ENCODE results near the gene GALNT17. TPM values are rescaled to one million over a fixed set of nuclear protein-coding genes. Genes with fewer than 3 reads are reported as not detected.

The GALNT17 gene
- total RNA-seq, 1 experiment from 2014 or later: not detected

GRCh38 chr7:71320916-71321315 is 189.0 kb downstream of the GALNT17 start:
- no TSS peak for BruUV-seq (replicated peaks)
- Mint-ChIP-seq H3K4me3 (ENCODE audit: unreplicated experiment) (no peak overlapping the region), H3K36me3 (ENCODE audit: insufficient read depth, unreplicated experiment) (no peaks in the 10 kb centered on the region), H3K4me1 (ENCODE audit: insufficient read depth, unreplicated experiment) (no peaks in the 10 kb centered on the region), H3K27ac (ENCODE audit: low read depth, unreplicated experiment) (no peak overlapping the region), H3K9me3 (ENCODE audit: unreplicated experiment) (peaks cover 12% of the 10 kb centered on the region), H3K27me3 (ENCODE audit: insufficient read depth, unreplicated experiment) (no peaks in the 10 kb centered on the region)
- TF ChIP-seq, protein P1, sequence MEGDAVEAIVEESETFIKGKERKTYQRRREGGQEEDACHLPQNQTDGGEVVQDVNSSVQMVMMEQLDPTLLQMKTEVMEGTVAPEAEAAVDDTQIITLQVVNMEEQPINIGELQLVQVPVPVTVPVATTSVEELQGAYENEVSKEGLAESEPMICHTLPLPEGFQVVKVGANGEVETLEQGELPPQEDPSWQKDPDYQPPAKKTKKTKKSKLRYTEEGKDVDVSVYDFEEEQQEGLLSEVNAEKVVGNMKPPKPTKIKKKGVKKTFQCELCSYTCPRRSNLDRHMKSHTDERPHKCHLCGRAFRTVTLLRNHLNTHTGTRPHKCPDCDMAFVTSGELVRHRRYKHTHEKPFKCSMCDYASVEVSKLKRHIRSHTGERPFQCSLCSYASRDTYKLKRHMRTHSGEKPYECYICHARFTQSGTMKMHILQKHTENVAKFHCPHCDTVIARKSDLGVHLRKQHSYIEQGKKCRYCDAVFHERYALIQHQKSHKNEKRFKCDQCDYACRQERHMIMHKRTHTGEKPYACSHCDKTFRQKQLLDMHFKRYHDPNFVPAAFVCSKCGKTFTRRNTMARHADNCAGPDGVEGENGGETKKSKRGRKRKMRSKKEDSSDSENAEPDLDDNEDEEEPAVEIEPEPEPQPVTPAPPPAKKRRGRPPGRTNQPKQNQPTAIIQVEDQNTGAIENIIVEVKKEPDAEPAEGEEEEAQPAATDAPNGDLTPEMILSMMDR (IDR thresholded peaks at IDR 0.05; ENCODE audit: unreplicated experiment): no peak
- ChIA-PET POLR2A (no interaction called here), CTCF (no interaction called here)
- DNase-seq (ENCODE audit: unreplicated experiment): no peak
- intact Hi-C loops (cut with micrococcal nuclease): no loop called here

- TF ChIP-seq, protein P1 (IDR thresholded peaks at IDR 0.05; ENCODE audit: unreplicated experiment): no peak
- ChIA-PET CTCF (no interaction called here), POLR2A (no interaction called here)
- no TSS peak for BruUV-seq (replicated peaks)
- no peaks in the 10 kb centered on the region for H3K27me3 Mint-ChIP-seq (ENCODE audit: insufficient read depth, unreplicated experiment)
- no peaks in the 10 kb centered on the region for H3K4me1 Mint-ChIP-seq (ENCODE audit: insufficient read depth, unreplicated experiment)
- H3K36me3 Mint-ChIP-seq (ENCODE audit: insufficient read depth, unreplicated experiment): no peaks in the 10 kb centered on the region
- peaks cover 16% of the 10 kb centered on the region for H3K9me3 Mint-ChIP-seq (ENCODE audit: unreplicated experiment)
- no peak overlapping the region for H3K27ac Mint-ChIP-seq (ENCODE audit: low read depth, unreplicated experiment)
- H3K4me3 Mint-ChIP-seq (ENCODE audit: unreplicated experiment): no peak overlapping the region
- intact Hi-C loops (cut with micrococcal nuclease): no loop called here
- no peak for DNase-seq (ENCODE audit: unreplicated experiment)
Observed at GRCh38 chr7:71322201-71322600, 190.3 kb downstream of the GALNT17 start.

GRCh38 chr7:71323726-71324125 is 191.8 kb downstream of the GALNT17 start:
- H3K27ac Mint-ChIP-seq (ENCODE audit: low read depth, unreplicated experiment): no peak overlapping the region
- CTCF ChIA-PET: interaction anchor here (0.7 kb wide), 1 partner anchor 47 kb away, joined by 3 read pairs; no protein-coding TSS in a partner anchor
- no peak for DNase-seq (ENCODE audit: unreplicated experiment)

DNA sequence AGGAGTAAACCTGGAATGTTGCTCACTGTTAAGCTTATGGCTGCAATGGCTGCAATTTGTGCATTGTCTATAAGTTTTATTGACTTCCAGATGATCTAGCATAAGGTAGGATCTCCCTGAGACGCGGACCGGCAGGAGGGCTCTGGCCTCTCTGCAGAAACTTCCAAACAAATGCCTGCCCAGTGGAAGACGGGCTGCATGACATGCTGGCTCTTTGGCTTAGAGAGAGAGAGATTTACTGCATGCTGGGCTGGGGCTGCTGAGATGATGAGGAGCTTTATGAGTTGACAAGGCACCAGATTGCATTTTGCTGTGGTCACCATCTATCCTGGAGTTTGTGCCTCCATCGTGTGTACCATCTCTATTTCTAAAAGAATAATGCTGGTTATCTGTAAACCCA is 193.2 kb downstream of the GALNT17 start:
- CTCF ChIA-PET: no interaction called here
- no peaks in the 10 kb centered on the region for H3K27me3 Mint-ChIP-seq (ENCODE audit: insufficient read depth, unreplicated experiment)
- no peak overlapping the region for H3K4me3 Mint-ChIP-seq (ENCODE audit: unreplicated experiment)
- peaks cover 10% of the 10 kb centered on the region for H3K9me3 Mint-ChIP-seq (ENCODE audit: unreplicated experiment)
- no TSS peak for BruUV-seq (replicated peaks)
- no peak for DNase-seq (ENCODE audit: unreplicated experiment)
- no peaks in the 10 kb centered on the region for H3K36me3 Mint-ChIP-seq (ENCODE audit: insufficient read depth, unreplicated experiment)
- intact Hi-C loops (cut with micrococcal nuclease): no loop called here
- POLR2A ChIA-PET: no interaction called here
- no peaks in the 10 kb centered on the region for H3K4me1 Mint-ChIP-seq (ENCODE audit: insufficient read depth, unreplicated experiment)
- no peak overlapping the region for H3K27ac Mint-ChIP-seq (ENCODE audit: low read depth, unreplicated experiment)
- TF ChIP-seq, protein P1 (IDR thresholded peaks at IDR 0.05; ENCODE audit: unreplicated experiment): no peak

More at GRCh38 chr7:71323726-71324125, 191.8 kb downstream of the GALNT17 start:
- TF ChIP-seq, protein P1 (IDR thresholded peaks at IDR 0.05; ENCODE audit: unreplicated experiment): no peak
- POLR2A ChIA-PET: no interaction called here
- H3K4me1 Mint-ChIP-seq (ENCODE audit: insufficient read depth, unreplicated experiment): no peaks in the 10 kb centered on the region
- H3K9me3 Mint-ChIP-seq (ENCODE audit: unreplicated experiment): peaks cover 20% of the 10 kb centered on the region
- H3K27me3 Mint-ChIP-seq (ENCODE audit: insufficient read depth, unreplicated experiment): no peaks in the 10 kb centered on the region
- H3K4me3 Mint-ChIP-seq (ENCODE audit: unreplicated experiment): no peak overlapping the region
- no peaks in the 10 kb centered on the region for H3K36me3 Mint-ChIP-seq (ENCODE audit: insufficient read depth, unreplicated experiment)
- BruUV-seq (replicated peaks): no TSS peak
- intact Hi-C loops (cut with micrococcal nuclease): no loop called here

Measured in MCF 10A (cell line).